ENCODE data around the gene ANKRD35.
A peak's percentile ranks its signal among the peaks of the same experiment; 100 is the strongest.
"Not testable (repeated sequence)": the region's sequence is repeated elsewhere in the genome, so short reads cannot be mapped to it uniquely, and the experiment has no call there.

The ANKRD35 gene

GRCh38 chr1:145885738-145886287, at the start of gene ANKRD35:
Gene ANKRD35 (minus strand): TSS chr1:145885866. CDS start chr1:145885758, 108 bp downstream.
- DNase-seq (ENCODE audit: low read depth in 2 of 2): peak; percentile 82 to 85

- not testable (repeated sequence) for DNase-seq (ENCODE audit: low read depth in 2 of 2)
Observed at GRCh38 chr1:145932522-145933009, 46.9 kb upstream of the ANKRD35 start.

- no peak for DNase-seq (ENCODE audit: low read depth in 2 of 2)
Observed at GRCh38 chr1:145927916-145928643, 42.4 kb upstream of the ANKRD35 start.

GRCh38 chr1:145927063-145927886, 41.6 kb upstream of the ANKRD35 start, which contains the start of gene RBM8A:
Gene RBM8A (minus strand): TSS chr1:145927484. CDS start chr1:145927426, 58 bp downstream.
- peak; percentile 78 to 87 for DNase-seq (ENCODE audit: low read depth in 2 of 2)

- DNase-seq (ENCODE audit: low read depth in 2 of 2): peak in 1 of 2 donors; percentile 23
Observed at GRCh38 chr1:145926686-145927062, 41.0 kb upstream of the ANKRD35 start.

GRCh38 chr1:145922266-145922665, 36.6 kb upstream of the ANKRD35 start:
- DNase-seq (ENCODE audit: low read depth in 2 of 2): no peak

GRCh38 chr1:145920297-145920696, 34.6 kb upstream of the ANKRD35 start:
- not testable (repeated sequence) for DNase-seq (ENCODE audit: low read depth in 2 of 2)

GRCh38 chr1:145918992-145919939, 33.6 kb upstream of the ANKRD35 start:
- no peak for DNase-seq (ENCODE audit: low read depth in 2 of 2)

GRCh38 chr1:145918144-145918991, 32.7 kb upstream of the ANKRD35 start, which contains the start of gene PEX11B:
Gene PEX11B (minus strand): TSS chr1:145918717. CDS start chr1:145918688, 29 bp downstream.
- peak; percentile 81 to 87 for DNase-seq (ENCODE audit: low read depth in 2 of 2)

GRCh38 chr1:145917595-145917994, 31.9 kb upstream of the ANKRD35 start:
- no peak for DNase-seq (ENCODE audit: low read depth in 2 of 2)

- DNase-seq (ENCODE audit: low read depth in 2 of 2): no peak
Observed at GRCh38 chr1:145916745-145917144, 31.1 kb upstream of the ANKRD35 start.

GRCh38 chr1:145912128-145912641, 26.5 kb upstream of the ANKRD35 start:
- no peak for DNase-seq (ENCODE audit: low read depth in 2 of 2)

GRCh38 chr1:145908653-145909052, 23.0 kb upstream of the ANKRD35 start:
- no peak for DNase-seq (ENCODE audit: low read depth in 2 of 2)

GRCh38 chr1:145906954-145907753, 21.5 kb upstream of the ANKRD35 start:
- DNase-seq (ENCODE audit: low read depth in 2 of 2): no peak

GRCh38 chr1:145901312-145902021, 15.8 kb upstream of the ANKRD35 start:
- no peak for DNase-seq (ENCODE audit: low read depth in 2 of 2)

- DNase-seq (ENCODE audit: low read depth in 2 of 2): no peak
Observed at GRCh38 chr1:145898756-145899155, 13.1 kb upstream of the ANKRD35 start.

- DNase-seq (ENCODE audit: low read depth in 2 of 2): no peak
Observed at GRCh38 chr1:145897969-145898368, 12.3 kb upstream of the ANKRD35 start.

- no peak for DNase-seq (ENCODE audit: low read depth in 2 of 2)
Observed at GRCh38 chr1:145895471-145895870, 9.8 kb upstream of the ANKRD35 start.

Data from stimulated activated CD8-positive, alpha-beta memory T cell treated with anti-CD3 and anti-CD28 coated beads, Interleukin-2, amount 100 ng/mL, for 48 hours (primary cell).